ENCODE measurements around the gene CIAO3. TPM values are rescaled to one million over a fixed set of nuclear protein-coding genes. Genes with fewer than 3 reads are reported as not detected.

The CIAO3 gene
- total RNA-seq, 1 donor from 2014 or later = 19.3 TPM

DNA sequence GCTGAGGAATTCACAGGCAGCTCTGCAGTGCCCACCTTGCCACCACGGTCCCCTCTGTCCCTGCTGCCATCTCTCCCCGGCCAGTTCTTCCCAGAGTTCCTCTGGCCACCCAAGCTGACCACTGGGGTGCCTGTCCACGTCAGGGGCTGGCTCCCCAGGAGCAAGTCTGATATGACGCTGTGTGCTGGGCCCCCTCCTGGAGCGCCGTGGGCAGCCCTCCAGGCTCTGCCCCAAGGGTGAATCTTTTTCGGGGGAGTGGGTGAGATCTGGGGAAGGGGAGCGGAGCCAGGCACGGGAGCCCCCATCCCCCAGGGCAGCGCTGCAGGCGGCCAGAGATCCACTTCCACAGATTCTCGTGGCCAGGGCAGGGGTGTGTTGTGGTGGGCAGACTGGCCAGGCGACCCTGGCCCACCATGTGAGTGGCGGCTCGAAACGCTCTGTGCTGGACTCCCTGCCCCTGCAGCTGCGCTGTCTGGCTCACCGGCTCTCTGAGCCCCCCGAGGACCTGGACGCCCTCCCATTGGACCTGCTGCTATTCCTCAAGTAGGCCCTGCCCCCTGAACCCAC, 23.5 kb upstream of the CIAO3 start:
- no peak for DNase-seq (ENCODE audit: low read depth)
- TF ChIP-seq, protein P1, sequence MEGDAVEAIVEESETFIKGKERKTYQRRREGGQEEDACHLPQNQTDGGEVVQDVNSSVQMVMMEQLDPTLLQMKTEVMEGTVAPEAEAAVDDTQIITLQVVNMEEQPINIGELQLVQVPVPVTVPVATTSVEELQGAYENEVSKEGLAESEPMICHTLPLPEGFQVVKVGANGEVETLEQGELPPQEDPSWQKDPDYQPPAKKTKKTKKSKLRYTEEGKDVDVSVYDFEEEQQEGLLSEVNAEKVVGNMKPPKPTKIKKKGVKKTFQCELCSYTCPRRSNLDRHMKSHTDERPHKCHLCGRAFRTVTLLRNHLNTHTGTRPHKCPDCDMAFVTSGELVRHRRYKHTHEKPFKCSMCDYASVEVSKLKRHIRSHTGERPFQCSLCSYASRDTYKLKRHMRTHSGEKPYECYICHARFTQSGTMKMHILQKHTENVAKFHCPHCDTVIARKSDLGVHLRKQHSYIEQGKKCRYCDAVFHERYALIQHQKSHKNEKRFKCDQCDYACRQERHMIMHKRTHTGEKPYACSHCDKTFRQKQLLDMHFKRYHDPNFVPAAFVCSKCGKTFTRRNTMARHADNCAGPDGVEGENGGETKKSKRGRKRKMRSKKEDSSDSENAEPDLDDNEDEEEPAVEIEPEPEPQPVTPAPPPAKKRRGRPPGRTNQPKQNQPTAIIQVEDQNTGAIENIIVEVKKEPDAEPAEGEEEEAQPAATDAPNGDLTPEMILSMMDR (conservative IDR thresholded peaks at IDR 0.05; ENCODE audit: low read depth, low read length) = no peak
- no peak overlapping the region for H3K4me3 ChIP-seq (ENCODE audit: low read depth, low read length)

DNA sequence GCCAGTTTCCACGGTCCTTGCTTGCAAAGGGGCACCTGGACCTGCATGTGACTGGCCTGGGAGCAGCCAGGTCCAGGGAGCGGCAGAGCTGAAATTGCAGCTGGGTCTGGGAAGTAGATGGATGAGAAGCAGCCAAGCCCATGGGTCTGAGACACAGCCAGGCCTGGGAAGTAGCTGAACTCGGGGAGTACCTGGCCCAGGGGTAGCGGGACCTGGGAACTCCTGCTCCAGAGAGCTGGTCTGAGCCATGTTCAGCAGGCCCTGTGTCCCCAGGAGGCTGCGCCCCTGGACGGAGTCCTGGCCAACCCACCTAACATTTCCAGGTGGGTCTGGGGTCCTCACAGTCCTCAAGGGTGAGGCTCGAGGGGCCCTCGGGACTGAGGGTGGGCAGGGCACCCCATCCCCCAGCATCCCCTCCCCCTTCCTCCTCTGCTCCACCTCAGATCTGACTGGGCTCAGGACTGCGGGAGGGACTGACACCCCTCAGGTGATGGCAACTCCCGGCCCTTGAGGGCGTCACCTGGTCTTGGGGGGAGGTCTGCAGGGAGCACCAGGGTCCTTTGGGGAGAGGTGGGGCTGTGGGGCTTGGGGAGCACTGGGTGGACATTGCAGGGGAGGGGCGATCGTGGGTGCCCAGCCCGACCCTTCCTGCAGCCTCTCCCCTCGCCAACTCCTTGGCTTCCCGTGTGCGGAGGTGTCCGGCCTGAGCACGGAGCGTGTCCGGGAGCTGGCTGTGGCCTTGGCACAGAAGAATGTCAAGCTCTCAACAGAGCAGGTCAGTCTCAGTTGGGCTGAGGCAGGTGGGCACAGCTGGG, 22.8 kb upstream of the CIAO3 start:
- DNase-seq (ENCODE audit: low read depth) = no peak
- TF ChIP-seq, protein P1 (conservative IDR thresholded peaks at IDR 0.05; ENCODE audit: low read depth, low read length) = no peak

DNA sequence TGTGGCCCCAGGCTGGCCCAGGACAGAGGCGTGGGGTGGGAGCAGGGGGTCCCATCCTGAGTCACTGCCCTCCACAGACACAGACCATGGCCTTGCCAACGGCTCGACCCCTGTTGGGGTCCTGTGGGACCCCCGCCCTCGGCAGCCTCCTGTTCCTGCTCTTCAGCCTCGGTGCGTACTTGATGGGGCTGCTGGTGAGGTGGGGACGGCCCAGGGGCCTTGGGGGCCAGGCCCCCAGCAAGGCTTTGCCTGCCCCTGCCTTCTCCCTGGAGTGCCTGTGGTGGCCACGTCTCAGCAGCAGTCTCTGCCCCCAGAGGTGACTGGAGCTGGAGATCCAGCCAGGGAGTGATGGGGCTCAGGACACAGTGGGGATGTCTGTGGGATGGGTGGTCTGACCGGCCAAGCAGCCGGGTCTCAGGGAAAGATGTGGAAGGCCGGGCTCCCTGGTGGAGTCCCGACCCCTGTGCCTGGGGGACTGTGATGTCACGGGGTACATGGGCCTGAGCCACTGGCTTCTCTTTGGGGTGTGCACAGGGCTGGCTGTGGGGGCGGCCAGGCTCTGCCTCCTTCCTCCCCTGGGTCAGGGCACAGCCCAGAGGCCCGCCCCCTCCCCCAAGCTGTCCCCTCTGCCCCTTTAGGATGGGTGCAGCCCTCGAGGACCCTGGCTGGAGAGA, 21.9 kb upstream of the CIAO3 start:
- no peak for DNase-seq (ENCODE audit: low read depth)
- no peak overlapping the region for H3K4me3 ChIP-seq (ENCODE audit: low read depth, low read length)
- TF ChIP-seq, protein P1 (conservative IDR thresholded peaks at IDR 0.05; ENCODE audit: low read depth, low read length) = no peak

More for the DNA sequence above, 22.8 kb upstream of the CIAO3 start:
- no peak overlapping the region for H3K4me3 ChIP-seq (ENCODE audit: low read depth, low read length)

DNA sequence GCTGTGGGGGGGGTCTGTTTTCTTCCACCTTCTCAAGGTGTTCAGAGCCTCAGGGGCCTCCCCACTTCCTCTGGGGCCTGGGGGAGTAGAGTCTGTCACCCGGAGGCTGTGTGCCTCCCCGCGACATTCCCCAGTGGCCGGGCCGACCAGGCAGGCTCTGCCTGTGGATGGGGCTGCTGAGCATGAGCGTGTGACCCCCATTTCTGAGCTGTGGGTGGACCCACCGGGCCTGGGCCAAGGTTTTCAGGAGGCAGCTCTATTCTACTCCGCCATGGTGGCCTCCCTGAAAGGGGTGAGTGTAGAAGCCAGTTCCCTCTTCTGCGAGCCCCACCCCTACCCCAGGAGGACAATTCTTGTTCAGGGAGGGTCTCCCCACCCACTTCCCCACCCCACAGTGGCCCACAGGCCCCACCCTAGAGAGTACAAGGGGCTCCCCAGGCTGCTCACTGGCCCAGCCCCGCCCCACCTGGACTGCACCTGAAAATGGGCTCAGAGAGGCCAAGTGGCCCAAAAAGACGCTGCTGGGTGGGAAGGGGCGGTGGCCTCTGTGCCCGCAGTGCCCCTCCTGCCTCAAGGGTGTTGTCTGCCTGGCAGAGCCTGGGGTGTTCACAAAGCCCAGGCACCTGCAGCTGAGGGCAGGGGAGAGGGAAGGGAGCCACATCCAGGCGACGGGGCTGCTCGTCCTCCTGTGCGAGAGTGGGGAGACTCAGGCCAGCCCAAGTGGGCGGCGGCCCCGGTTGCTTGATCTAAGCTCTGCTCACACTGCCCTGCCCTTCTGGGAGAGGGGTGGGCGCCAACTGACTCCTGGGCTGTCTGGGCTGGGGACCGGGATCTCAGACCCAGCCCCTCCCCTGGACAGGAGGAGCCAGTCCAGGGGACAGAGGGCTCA, 21.1 kb upstream of the CIAO3 start:
- TF ChIP-seq, protein P1 (conservative IDR thresholded peaks at IDR 0.05; ENCODE audit: low read depth, low read length) = no peak
- H3K4me3 ChIP-seq (ENCODE audit: low read depth, low read length) = no peak overlapping the region
- DNase-seq (ENCODE audit: low read depth) = no peak

DNA sequence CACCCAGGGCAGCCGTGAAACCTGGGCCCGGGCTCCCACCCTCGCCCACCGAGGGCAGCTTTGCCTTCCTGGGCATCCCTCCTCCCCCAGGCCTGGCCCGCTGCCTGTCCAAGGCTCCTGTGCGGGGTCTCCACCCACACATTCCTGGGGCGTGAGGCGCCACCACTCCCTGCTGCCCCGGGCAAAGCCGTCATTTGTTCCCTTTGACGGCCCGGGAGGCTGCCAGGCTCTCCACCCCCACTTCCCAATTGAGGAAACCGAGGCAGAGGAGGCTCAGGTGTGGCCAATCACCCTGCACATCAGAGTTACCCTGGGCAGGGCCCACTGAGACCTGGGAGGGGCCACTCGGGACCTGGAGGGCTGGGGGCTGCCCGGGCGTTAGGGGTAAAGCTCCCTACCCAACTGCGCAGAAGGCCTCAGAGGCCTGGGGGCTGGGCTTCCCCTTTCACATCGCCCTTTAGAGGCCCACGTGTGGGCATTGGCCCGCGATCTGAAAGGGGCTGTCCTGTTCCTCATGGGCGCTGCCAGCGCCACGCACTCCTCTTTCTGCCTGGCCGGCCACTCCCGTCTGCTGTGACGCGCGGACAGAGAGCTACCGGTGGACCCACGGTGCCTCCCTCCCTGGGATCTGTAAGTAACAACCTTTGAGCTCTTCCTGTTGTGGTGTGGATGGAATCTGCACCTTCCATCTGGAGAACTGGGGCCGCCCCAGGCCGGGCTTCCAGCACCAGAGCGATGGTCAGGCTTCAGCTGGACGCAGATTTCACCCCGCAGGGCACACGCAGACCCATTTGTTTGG, 19.9 kb upstream of the CIAO3 start, which contains the start of gene MSLN:
TSS of gene MSLN (plus strand) at position 190 of the 799 bp plus-strand sequence. CDS start 1,947 bp downstream, outside the sequence.
- H3K4me3 ChIP-seq (ENCODE audit: low read depth, low read length) = no peak within 1 kb of the TSS
- TF ChIP-seq, protein P1 (conservative IDR thresholded peaks at IDR 0.05; ENCODE audit: low read depth, low read length) = no peak
- DNase-seq (ENCODE audit: low read depth) = no peak

DNA sequence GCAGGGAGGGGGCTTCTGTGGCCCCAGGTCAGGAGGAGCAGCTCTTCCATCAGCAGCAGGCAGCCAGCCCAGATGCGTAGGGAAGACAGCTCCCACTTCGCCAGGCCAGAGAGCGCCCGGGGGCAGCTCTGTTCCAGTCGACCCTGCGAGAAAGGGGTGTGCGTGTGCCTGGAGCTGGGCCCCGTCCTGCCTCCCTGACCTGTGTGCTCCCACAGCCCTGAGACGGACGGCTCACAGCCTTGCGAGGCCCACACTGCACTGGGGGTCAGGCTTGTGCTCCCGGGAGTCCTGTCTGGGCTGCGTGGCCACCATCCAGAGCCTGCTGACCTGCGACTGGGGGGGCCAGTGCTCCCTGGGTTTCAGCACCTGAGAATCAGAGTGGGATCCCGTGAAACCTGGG, 19.3 kb upstream of the CIAO3 start:
- no peak overlapping the region for H3K4me3 ChIP-seq (ENCODE audit: low read depth, low read length)
- no peak for DNase-seq (ENCODE audit: low read depth)
- TF ChIP-seq, protein P1 (conservative IDR thresholded peaks at IDR 0.05; ENCODE audit: low read depth, low read length) = no peak
